NCI-H1417 (cell line): Measurements from ENCODE around the gene ALKBH3.

Source experiments
- DNase-seq, 3 experiments: peaks; one replicate each; lab custom pipeline; 2025; lab: John Stamatoyannopoulos, UW

ALKBH3 gene

DNA sequence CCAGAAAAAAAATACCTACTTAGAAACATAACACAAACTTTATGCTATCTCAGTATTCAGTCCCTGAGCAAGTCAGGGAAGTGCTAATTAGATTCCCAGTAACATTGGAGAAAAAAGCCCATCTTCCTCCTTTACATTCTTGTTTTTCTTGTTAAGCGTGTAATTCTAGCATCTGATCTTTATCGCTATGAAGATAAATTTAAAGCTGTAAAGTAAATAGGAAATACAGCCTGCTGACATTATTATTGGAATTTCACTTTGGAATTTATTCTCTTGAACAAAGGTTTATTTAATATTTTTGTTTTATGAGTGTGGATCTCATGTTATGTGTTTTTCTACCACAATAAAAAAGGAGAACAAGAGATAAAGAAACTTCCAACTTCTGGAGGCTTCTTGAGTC, 13.9 kb downstream of the ALKBH3 start:
- no peak for DNase-seq

DNA sequence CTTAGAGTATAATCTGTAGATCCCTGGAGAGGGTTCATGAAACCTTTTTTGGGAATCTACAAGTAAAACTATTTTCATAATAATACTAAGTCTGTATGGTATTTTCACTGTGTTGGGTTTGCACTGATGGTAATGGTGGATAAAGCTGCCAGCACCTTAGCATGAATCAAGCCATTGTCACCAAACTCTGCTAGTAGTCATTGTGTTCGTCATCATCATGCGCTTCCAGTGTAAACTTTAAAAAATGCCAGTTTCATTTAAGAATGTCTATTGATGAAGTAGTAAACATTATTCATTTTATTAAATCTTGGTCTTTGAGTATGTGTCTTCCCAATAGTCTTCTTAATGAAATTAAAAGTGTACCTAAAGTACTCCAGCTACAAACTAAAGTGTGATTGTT, 15.0 kb downstream of the ALKBH3 start:
- no peak for DNase-seq

DNA sequence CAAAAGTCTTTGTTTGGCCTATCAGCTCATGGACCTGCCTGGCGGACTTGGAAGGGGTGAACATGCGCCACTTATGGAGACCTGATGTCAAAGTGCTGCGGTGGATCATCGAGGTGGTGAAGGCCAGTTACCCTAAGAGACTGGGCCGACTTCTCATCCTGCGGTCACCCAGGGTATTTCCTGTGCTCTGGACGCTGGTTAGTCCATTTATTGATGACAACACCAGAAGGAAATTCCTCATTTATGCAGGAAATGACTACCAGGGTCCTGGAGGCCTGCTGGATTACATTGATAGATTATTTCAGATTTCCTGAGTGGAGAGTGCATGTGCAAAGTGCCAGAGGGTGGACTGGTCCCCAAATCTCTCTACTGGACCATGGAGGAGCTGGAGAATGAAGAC, 17.9 kb downstream of the ALKBH3 start:
- DNase-seq = no peak

- no peak for DNase-seq
Observed at GRCh38 chr11:43899094-43899493, 18.5 kb downstream of the ALKBH3 start.

DNA sequence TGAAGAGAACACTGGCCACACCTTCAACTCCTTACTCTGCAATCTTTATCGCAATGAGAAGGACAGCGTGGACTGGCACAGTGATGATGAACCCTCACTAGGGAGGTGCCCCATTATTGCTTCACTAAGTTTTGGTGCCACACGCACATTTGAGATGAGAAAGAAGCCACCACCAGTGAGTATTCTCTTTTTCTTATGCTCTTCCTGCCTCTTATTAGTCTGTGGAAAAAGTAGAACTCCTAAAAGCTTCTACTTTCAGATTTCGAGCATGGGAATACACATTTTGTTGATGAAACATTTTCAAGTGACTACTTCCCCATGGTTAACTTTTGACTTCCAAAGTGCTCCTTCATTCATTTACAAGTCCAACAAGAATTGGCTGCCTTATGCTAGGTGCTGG, 20.9 kb downstream of the ALKBH3 start:
- DNase-seq = no peak

- DNase-seq = no peak
Observed at GRCh38 chr11:43903078-43903477, 22.4 kb downstream of the ALKBH3 start.

- no peak for DNase-seq
Observed at GRCh38 chr11:43903969-43904368, 23.3 kb downstream of the ALKBH3 start.

GRCh38 chr11:43904742-43905535, 24.3 kb downstream of the ALKBH3 start:
- DNase-seq = no peak

DNA sequence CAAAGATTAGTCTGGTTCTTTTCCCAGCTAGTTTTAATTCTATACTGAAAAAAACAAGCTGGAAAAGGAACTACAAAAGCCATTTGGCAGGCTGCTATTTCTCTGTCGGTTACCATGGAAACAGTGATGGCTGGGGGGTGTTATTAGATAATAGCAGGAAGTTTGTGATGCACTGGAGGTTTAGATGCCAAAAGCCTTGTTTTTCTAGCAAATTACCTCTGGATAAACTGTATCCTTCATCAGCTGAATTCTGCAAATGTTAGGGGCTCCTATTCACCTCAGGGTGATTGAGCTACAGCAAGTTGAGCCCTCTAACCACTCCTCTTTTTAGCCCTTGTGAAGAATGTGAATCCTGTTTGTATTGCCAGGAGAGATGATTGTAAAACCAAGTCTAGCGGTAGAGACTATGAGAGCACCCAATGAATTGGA, 25.2 kb downstream of the ALKBH3 start:
- DNase-seq = peak in 1 of 3 experiments; percentile 52

GRCh38 chr11:43907028-43907975, 26.7 kb downstream of the ALKBH3 start:
- DNase-seq = no peak

DNA sequence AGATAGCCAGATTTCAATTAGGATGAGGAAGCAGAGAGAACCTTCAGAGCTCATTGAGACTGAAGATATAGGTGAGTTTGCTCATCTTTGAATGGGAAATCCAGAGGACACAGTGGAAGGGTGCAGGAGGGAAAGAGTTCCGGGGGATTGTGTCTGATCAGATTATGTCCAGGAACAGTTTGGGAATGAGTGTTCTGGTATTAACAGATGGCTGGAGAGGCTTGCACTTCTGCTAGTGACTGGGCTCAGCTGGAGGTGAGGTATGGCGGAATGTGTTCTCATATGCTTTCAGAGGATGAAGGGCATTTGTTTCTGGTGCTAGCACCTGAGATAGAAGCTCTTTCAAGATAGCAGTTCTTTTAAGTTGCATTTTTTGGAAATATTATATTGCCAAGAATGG, 27.6 kb downstream of the ALKBH3 start:
- no peak for DNase-seq

GRCh38 chr11:43908683-43909082, 28.1 kb downstream of the ALKBH3 start:
- no peak for DNase-seq

- no peak for DNase-seq
Observed at GRCh38 chr11:43913829-43914380, 33.3 kb downstream of the ALKBH3 start.

- DNase-seq = no peak
Observed at GRCh38 chr11:43914466-43914865, 33.8 kb downstream of the ALKBH3 start.

- DNase-seq = no peak
Observed at GRCh38 chr11:43916621-43917020, 36.0 kb downstream of the ALKBH3 start.

- DNase-seq = no peak
Observed at GRCh38 chr11:43917851-43918250, 37.2 kb downstream of the ALKBH3 start.

DNA sequence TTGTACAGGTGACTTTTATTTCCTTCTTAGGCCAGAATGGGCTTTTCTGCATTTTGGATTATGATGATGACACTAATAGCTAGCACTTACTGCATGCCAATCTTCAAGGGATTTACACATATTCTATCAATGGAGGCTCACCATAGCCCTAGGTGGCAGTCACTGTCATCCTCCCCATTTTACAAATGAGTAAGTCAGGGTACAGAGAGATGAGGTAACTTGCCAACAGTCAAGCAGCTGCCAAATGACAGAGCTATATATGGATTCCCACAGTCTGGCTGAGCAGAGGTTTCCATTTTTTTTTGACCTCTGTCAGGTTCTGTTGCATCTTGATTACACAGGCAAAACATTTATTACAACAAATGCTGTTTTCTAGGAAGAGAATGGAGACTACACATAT, 38.0 kb downstream of the ALKBH3 start:
- no peak for DNase-seq

DNA sequence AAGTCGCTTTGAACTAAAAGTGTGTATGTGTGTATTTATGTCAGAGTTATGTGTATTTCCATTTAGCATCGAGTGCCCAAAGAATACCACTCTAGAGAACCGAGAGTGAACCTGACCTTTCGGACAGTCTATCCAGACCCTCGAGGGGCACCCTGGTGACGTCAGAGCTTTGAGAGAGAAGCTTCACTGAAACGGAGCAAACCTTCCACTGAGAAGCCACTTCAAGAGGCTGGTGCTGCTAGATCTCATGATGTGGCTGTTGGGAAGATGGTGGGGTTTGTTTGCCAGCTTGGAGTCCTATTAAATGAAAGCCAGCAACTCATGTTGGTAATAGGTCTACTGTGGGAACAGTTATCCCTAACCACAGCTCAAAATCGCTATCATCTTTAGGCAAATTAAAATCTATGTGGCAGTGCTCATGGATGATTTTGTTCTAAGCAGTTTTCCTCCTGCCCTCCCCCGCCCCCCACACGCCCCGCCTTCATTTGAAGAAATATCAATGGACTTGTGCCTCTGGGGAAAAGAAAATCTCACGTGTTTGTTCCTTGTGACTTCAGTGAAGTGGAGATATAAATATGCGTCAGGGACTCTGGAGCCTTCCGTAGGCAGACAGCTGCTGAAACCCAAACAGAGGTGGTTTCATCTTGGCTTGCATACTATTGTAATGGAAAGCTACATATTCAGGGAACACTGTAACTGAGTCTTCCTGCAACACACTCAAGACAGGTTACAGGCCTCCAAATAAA, 39.4 kb downstream of the ALKBH3 start:
- DNase-seq = peak in 1 of 3 experiments; percentile 54

GRCh38 chr11:43920598-43921419, 40.2 kb downstream of the ALKBH3 start:
- DNase-seq = peak in 1 of 3 experiments; percentile 54

DNA sequence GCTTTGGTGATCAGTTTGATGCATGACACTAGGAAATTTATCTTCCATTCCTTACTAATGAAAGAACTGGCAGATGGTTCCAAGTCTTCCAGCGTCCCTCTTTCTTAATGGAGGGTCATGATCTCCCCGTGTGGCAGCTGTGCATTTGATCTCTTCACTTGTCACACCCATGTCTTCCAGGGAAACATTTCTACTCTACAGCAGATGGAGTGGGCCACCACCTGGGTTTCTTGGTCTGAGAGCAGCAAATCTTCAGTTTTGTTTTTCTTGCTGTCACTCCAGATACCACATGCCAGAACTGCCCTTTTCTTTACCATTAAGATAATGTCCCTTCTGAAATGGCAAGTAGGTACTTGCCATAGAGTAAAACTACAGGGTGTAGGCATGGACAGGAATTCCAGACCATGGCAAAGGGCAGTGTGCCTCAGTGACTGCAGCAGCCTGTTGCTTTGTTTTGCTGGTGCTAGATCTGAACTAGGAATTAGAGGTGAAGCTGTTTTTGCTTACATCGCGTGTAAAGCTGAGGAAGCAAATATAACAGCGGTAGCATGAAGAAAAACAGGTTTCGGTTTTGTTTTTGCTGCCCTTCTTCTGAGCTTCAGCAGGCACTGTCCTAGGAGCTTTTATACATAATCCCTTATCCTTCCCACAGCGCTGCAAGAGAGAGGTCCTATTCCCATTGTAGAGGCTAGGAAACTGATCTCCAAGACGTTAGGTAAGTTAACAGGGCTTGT, 41.1 kb downstream of the ALKBH3 start:
- no peak for DNase-seq
